ENCODE measurements around the gene ANKRD44. TPM values are rescaled to one million over a fixed set of nuclear protein-coding genes. Genes with fewer than 3 reads are reported as not detected.

Gene ANKRD44
- total and polyA plus RNA-seq, 2 of the 8 experiments (the other 6 are each of a cell fraction or from before 2014, with no cell fraction given), result 1.2 to 1.3 TPM

DNA sequence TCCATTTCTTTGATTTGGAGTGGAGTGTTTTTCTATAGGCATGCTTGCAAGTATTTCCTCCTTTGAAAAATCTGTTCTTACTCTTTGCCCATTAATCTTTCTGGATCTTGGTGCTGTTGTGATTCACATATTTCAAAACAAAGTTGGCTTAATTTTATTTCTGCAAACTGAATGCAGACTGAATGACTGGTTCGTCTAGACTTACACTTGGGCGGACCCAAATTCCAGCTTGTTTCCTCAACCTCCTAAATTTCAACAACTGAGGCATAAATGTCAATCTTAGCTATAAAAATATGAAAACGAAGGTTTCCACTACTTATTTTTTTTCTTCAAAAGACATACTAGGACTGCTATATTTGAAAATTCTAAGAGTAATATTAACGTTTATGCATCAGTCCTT is 59.0 kb downstream of the ANKRD44 start:
- no peaks in the 10 kb centered on the region for H3K36me3 ChIP-seq (ENCODE audit: control insufficient read depth in 2 of 4, insufficient read depth in 4 of 4, low read length in 3 of 4)
- CTCF ChIA-PET (ENCODE audit: partially characterized antibody), result interaction anchor here (0.9 kb wide), 1 partner anchor 11 kb away, joined by 3 read pairs; no protein-coding TSS in a partner anchor
- DNase-seq (ENCODE audit: low read depth in 1 of 2, low spot score in 2 of 2), result no peak

More for the DNA sequence above, 59.0 kb downstream of the ANKRD44 start:
- H2BK15ac ChIP-seq (ENCODE audit: low read length), result no peak overlapping the region
- no peak overlapping the region for H3K9ac ChIP-seq (replicated peaks in 1 of 4; ENCODE audit: extremely low read depth in 1 of 4, low read depth in 3 of 4, low read length in 3 of 4)
- H4K91ac ChIP-seq (replicated peaks; ENCODE audit: insufficient read length, low read length), result no peak overlapping the region
- no peak overlapping the region for H3K18ac ChIP-seq (ENCODE audit: extremely low read depth, low read length)
- TF ChIP-seq TCF12 (IDR thresholded peaks at IDR 0.05; ENCODE audit: low read depth, low read length) (no peak), CHD2 (IDR thresholded peaks at IDR 0.05; ENCODE audit: low read length) (no peak), MAFK (IDR thresholded peaks at IDR 0.05; ENCODE audit: low read depth, low read length) (no peak), TAF1 (IDR thresholded peaks at IDR 0.05; ENCODE audit: low read depth, low read length) (no peak), EGR1 (IDR thresholded peaks at IDR 0.05; ENCODE audit: borderline replicate concordance, low read depth, low read length) (no peak), FOSL1 (IDR thresholded peaks at IDR 0.05; ENCODE audit: insufficient read depth, low read depth, low read length) (no peak), RFX5 (IDR thresholded peaks at IDR 0.05; ENCODE audit: borderline replicate concordance, low read depth, low read length) (no peak), POLR2AphosphoS5 (IDR thresholded peaks at IDR 0.05; ENCODE audit: low read depth, low read length) (no peak)
- no peak for FAIRE-seq
- H3K4me3 ChIP-seq (ENCODE audit: extremely low read depth in 1 of 4, insufficient read depth in 2 of 4, low read depth in 3 of 4, low read length in 4 of 4), result no peak overlapping the region
- H3K4ac ChIP-seq (replicated peaks; ENCODE audit: insufficient read length, low read depth, low read length), result no peak overlapping the region
- H4K8ac ChIP-seq (ENCODE audit: extremely low read depth, insufficient read depth, low read length), result no peak overlapping the region
- 80% methylated on average over 4 of the region's 4 CpGs; no CpG with 5 or more reads in 1 of the 2 experiments for WGBS, 2 experiments (ENCODE audit: extremely low coverage in 1 of 2, insufficient coverage in 1 of 2, insufficient read length in 1 of 2, insufficient replicate concordance in 2 of 2, low coverage in 1 of 2, low lambda C conversion rate in 2 of 2, missing lambda C conversion rate in 1 of 2)
- H3K4me2 ChIP-seq (ENCODE audit: insufficient read depth in 1 of 2, low read depth in 2 of 2, low read length in 2 of 2), result no peak overlapping the region
- H3K23me2 ChIP-seq (ENCODE audit: low read depth, low read length), result no peaks in the 10 kb centered on the region
- H3K79me2 ChIP-seq (ENCODE audit: control insufficient read depth in 1 of 2, insufficient read depth in 2 of 2, low read length in 2 of 2), result no peaks in the 10 kb centered on the region
- POLR2A ChIA-PET (ENCODE audit: partially characterized antibody), result no interaction called here
- H2AK5ac ChIP-seq (ENCODE audit: low read depth, low read length), result no peak overlapping the region
- no peaks in the 10 kb centered on the region for H3K9me3 ChIP-seq (ENCODE audit: insufficient read depth in 2 of 2, low read depth in 1 of 2, low read length in 1 of 2)
- no peak overlapping the region for H2BK5ac ChIP-seq (ENCODE audit: low read depth, low read length)
- no peak overlapping the region for H2AFZ ChIP-seq (ENCODE audit: low read length)
- H3K4me1 ChIP-seq (replicated peaks in 1 of 4; ENCODE audit: control insufficient read depth in 3 of 4, insufficient read depth in 4 of 4, low read length in 3 of 4), result no peaks in the 10 kb centered on the region
- H3K23ac ChIP-seq (ENCODE audit: insufficient read length), result no peak overlapping the region
- no peak overlapping the region for H3K27ac ChIP-seq (ENCODE audit: low read depth, low read length)
- H2BK12ac ChIP-seq (ENCODE audit: low read depth, low read length), result no peak overlapping the region
- no peak overlapping the region for H2BK120ac ChIP-seq (replicated peaks; ENCODE audit: low read depth, low read length)
- no peaks in the 10 kb centered on the region for H3K79me1 ChIP-seq (ENCODE audit: low read depth, low read length)
- no peak overlapping the region for H2BK20ac ChIP-seq (ENCODE audit: low read length)
- no peak overlapping the region for H4K5ac ChIP-seq (ENCODE audit: insufficient read length, low read depth, low read length)
- no peaks in the 10 kb centered on the region; a peak in 1 of 7 replicates for H3K27me3 ChIP-seq (replicated peaks in 1 of 4; ENCODE audit: control insufficient read depth in 3 of 4, extremely low read depth in 1 of 4, insufficient read depth in 3 of 4, low read length in 3 of 4)
- no peak overlapping the region for H3K14ac ChIP-seq (ENCODE audit: insufficient read length)
- no peak overlapping the region for H3K56ac ChIP-seq (replicated peaks; ENCODE audit: insufficient read length, low read depth, low read length)
- no peaks in the 10 kb centered on the region for H4K20me1 ChIP-seq (replicated peaks in 1 of 2; ENCODE audit: control insufficient read depth in 1 of 2, insufficient read depth in 2 of 2, low read length in 2 of 2)

Data from H1 (cell line).